ENCODE results near the gene NOP9. TPM values are rescaled to one million over a fixed set of nuclear protein-coding genes. Genes with fewer than 3 reads are reported as not detected.

Gene NOP9
- total RNA-seq, 4 donors from 2014 or later = 14.5 to 30.0 (median 22.4) TPM

Small RNA genes lying within 50 kb of the gene (small RNA-seq; reads per million reads assigned to genes)
- gene RF00026 = 0 reads per million in 2 donors

Other genes with a start within 250 kb of the NOP9 start
- 1 to 10 TPM; 1.3 to 5.8 (median 2.8) TPM for gene CARMIL3, start 247.8 kb upstream of the NOP9 start, total RNA-seq
- 1 to 10 TPM in 3 of 4 donors, not detected in 1; 1.9 to 4.6 (median 3.6) TPM for gene CPNE6, start 228.3 kb upstream of the NOP9 start, total RNA-seq
- gene PCK2, start 205.5 kb upstream of the NOP9 start, total RNA-seq = 100 to 1,000 TPM in 3 of 4 donors, 10 to 100 TPM in 1; 53.6 to 820 (median 644) TPM
- 100 to 1,000 TPM; 113 to 214 (median 176) TPM for gene DCAF11, start 185.1 kb upstream of the NOP9 start, total RNA-seq
- 10 to 100 TPM in 2 of 4 donors, 1 to 10 TPM in 1, not detected in 1; 4.6 to 14.2 (median 13.5) TPM for gene NRL, start 184.9 kb upstream of the NOP9 start, total RNA-seq
- 10 to 100 TPM in 1 of 4 donors, 1 to 10 TPM in 2, not detected in 1; 2.6 to 11.3 (median 3.9) TPM for gene FITM1, start 169.2 kb upstream of the NOP9 start, total RNA-seq
- gene PSME1, start 163.7 kb upstream of the NOP9 start, total RNA-seq = 100 to 1,000 TPM; 114 to 289 (median 200) TPM
- 10 to 100 TPM in 3 of 4 donors, 1 to 10 TPM in 1; 7.4 to 38.7 (median 34.0) TPM for gene EMC9, start 158.3 kb upstream of the NOP9 start, total RNA-seq
- gene PSME2, start 153.2 kb upstream of the NOP9 start, total RNA-seq = 100 to 1,000 TPM; 119 to 258 (median 162) TPM
- 10 to 100 TPM; 46.4 to 90.8 (median 71.1) TPM for gene RNF31, start 152.4 kb upstream of the NOP9 start, total RNA-seq
- 100 to 1,000 TPM in 1 of 4 donors, 10 to 100 TPM in 3; 64.1 to 219 (median 80.8) TPM for gene IRF9, start 138.6 kb upstream of the NOP9 start, total RNA-seq
- 10 to 100 TPM; 18.6 to 74.3 (median 37.8) TPM for gene REC8, start 127.8 kb upstream of the NOP9 start, total RNA-seq
- gene IPO4, start 111.0 kb upstream of the NOP9 start, total RNA-seq = 10 to 100 TPM; 12.8 to 56.9 (median 34.2) TPM
- 10 to 100 TPM; 22.3 to 80.7 (median 49.8) TPM for gene TM9SF1, start 104.4 kb upstream of the NOP9 start, total RNA-seq
- 1 to 10 TPM in 1 of 4 donors, under 1 TPM in 1, not detected in 2; 0.70 to 1.2 TPM for gene TSSK4, start 94.2 kb upstream of the NOP9 start, total RNA-seq
- 100 to 1,000 TPM in 1 of 4 donors, 10 to 100 TPM in 3; 31.4 to 190 (median 54.3) TPM for gene CHMP4A, start 86.4 kb upstream of the NOP9 start, total RNA-seq
- 10 to 100 TPM in 2 of 4 donors, 1 to 10 TPM in 2; 7.4 to 17.5 (median 10.5) TPM for gene MDP1, start 83.8 kb upstream of the NOP9 start, total RNA-seq
- gene NEDD8, start 67.5 kb upstream of the NOP9 start, total RNA-seq = 10 to 100 TPM; 44.1 to 77.6 (median 67.9) TPM
- gene GMPR2, start 66.9 kb upstream of the NOP9 start, total RNA-seq = 10 to 100 TPM; 52.7 to 59.4 (median 55.3) TPM
- gene TINF2, start 57.2 kb upstream of the NOP9 start, total RNA-seq = 10 to 100 TPM; 26.4 to 39.6 (median 36.9) TPM
- 10 to 100 TPM in 1 of 4 donors, 1 to 10 TPM in 3; 1.2 to 11.3 (median 5.9) TPM for gene TGM1, start 36.7 kb upstream of the NOP9 start, total RNA-seq
- gene RABGGTA, start 28.3 kb upstream of the NOP9 start, total RNA-seq = 10 to 100 TPM; 57.3 to 84.6 (median 77.6) TPM
- 100 to 1,000 TPM in 1 of 4 donors, 10 to 100 TPM in 3; 51.2 to 130 (median 67.1) TPM for gene DHRS1, start 70 bp upstream of the NOP9 start, total RNA-seq
- gene CIDEB, start 8.1 kb downstream of the NOP9 start, total RNA-seq = 100 to 1,000 TPM in 2 of 4 donors, 10 to 100 TPM in 2; 22.3 to 184 (median 136) TPM
- gene LTB4R2, start 10.3 kb downstream of the NOP9 start, total RNA-seq = 10 to 100 TPM in 2 of 4 donors, 1 to 10 TPM in 2; 7.7 to 37.2 (median 12.2) TPM
- gene LTB4R, start 11.7 kb downstream of the NOP9 start, total RNA-seq = 10 to 100 TPM in 2 of 4 donors, 1 to 10 TPM in 2; 5.1 to 28.5 (median 10.1) TPM
- 10 to 100 TPM; 12.1 to 53.6 (median 26.9) TPM for gene ADCY4, start 35.2 kb downstream of the NOP9 start, total RNA-seq
- 10 to 100 TPM; 45.2 to 72.0 (median 64.0) TPM for gene RIPK3, start 40.1 kb downstream of the NOP9 start, total RNA-seq
- gene NFATC4, start 68.3 kb downstream of the NOP9 start, total RNA-seq = 10 to 100 TPM in 3 of 4 donors, 1 to 10 TPM in 1; 6.5 to 52.0 (median 21.5) TPM
- gene NYNRIN, start 99.2 kb downstream of the NOP9 start, total RNA-seq = 10 to 100 TPM in 2 of 4 donors, 1 to 10 TPM in 2; 3.2 to 15.5 (median 10.3) TPM
- 1 to 10 TPM in 1 of 4 donors, under 1 TPM in 1, not detected in 2; 0.94 to 4.3 TPM for gene CBLN3, start 129.8 kb downstream of the NOP9 start, total RNA-seq
- 100 to 1,000 TPM in 2 of 4 donors, 10 to 100 TPM in 2; 80.9 to 129 (median 113) TPM for gene KHNYN, start 130.1 kb downstream of the NOP9 start, total RNA-seq
- 10 to 100 TPM; 25.7 to 98.2 (median 48.9) TPM for gene SDR39U1, start 142.9 kb downstream of the NOP9 start, total RNA-seq
- gene CMA1, start 208.4 kb downstream of the NOP9 start, total RNA-seq = not detected